Myocyte (in vitro differentiated cells): Measurements from ENCODE around the gene TBL2. TPM values are rescaled to one million over a fixed set of nuclear protein-coding genes. Genes with fewer than 3 reads are reported as not detected.
"Not testable (repeated sequence)": the region's sequence is repeated elsewhere in the genome, so short reads cannot be mapped to it uniquely, and the experiment has no call there.

ENCODE experiments used
- DNase-seq: peaks from one replicate; pipeline ENCODE4 v3.0.0-alpha.2; 2012; ENCODE audit warnings: low read depth
- total RNA-seq: library from RNA; depleted of rRNA; stranded (reverse); fragments of >200 nt; gene quantifications from 2 replicates; pipeline ENCODE4 v1.2.3, GENCODE V29; 2014

Gene TBL2
- total RNA-seq, 1 donor from 2014 or later, result 82.0 TPM

- DNase-seq, result no peak
Observed at GRCh38 chr7:73537051-73537450, 41.3 kb downstream of the TBL2 start.

DNA sequence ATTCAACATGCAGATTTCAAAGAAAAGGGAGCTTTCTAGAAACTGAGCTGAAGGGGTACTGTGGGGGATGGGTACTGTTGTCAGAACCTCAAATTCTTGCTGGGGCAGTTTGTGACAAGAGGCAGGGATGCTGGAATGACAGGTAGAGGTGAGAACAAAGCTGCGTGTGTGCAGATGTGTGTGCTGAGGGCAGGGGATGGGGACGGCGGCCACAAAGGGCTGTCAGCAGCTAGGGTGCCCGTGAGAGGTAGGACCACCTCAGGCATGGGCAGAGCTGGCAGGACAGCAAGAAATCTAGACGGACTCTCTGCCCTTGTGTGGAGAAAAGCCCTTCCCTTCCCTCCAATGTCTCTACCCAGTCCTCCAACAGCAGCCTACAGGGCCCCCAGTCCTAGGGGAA is 41.9 kb downstream of the TBL2 start:
- no peak for DNase-seq

DNA sequence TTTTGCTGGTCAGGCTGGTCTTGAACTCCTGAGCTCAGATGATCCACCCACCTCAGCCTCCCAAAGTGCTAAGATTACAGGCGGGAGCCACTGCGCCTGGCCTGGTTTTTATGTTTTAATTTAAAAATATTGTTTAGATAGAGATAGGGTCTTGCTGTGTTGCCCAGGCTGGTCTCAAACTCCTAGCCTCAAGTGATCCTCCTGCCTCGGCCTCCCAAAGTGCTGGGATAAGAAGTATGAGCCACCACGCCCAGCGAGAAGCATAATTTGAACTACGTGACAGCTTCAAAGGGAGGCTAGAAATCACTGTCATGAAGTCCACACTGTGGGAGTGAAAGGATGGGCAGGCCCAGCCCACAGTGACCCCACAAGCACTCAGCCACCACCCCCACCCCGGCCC is 42.5 kb downstream of the TBL2 start:
- not testable (repeated sequence) for DNase-seq

- no peak for DNase-seq
Observed at GRCh38 chr7:73533742-73534141, 44.6 kb downstream of the TBL2 start.

- DNase-seq, result no peak
Observed at GRCh38 chr7:73532224-73532623, 46.2 kb downstream of the TBL2 start.

- no peak for DNase-seq
Observed at GRCh38 chr7:73530800-73531199, 47.6 kb downstream of the TBL2 start.

GRCh38 chr7:73526896-73527821 is 51.2 kb downstream of the TBL2 start:
- DNase-seq, result peak; percentile 46

DNA sequence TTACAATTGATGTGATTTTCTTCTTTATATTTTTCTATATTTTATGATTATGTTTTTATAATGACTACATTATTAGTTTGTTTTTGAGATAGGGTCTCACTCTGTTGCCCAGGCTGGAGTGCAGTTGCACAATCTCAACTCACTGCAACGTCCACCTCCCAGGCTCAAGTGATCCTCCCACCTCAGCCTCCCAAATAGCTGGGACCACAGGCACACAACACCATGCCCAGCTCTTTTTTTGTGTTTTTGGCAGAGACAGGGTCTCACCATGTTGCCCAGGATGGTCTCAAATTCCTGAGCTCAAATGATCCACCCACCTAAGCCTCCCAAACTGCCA is 52.3 kb downstream of the TBL2 start:
- not testable (repeated sequence) for DNase-seq

- DNase-seq, result peak; percentile 100
Observed at GRCh38 chr7:73522105-73522872, 56.1 kb downstream of the TBL2 start, which contains the start of gene BAZ1B. TSS of gene BAZ1B (minus strand) at chr7:73522293. CDS start at chr7:73521933, 360 bp downstream.

- DNase-seq, result peak; percentile 69
Observed at GRCh38 chr7:73521636-73522104, 56.7 kb downstream of the TBL2 start.

- peak; percentile 27 for DNase-seq
Observed at GRCh38 chr7:73520673-73521635, 57.4 kb downstream of the TBL2 start.

DNA sequence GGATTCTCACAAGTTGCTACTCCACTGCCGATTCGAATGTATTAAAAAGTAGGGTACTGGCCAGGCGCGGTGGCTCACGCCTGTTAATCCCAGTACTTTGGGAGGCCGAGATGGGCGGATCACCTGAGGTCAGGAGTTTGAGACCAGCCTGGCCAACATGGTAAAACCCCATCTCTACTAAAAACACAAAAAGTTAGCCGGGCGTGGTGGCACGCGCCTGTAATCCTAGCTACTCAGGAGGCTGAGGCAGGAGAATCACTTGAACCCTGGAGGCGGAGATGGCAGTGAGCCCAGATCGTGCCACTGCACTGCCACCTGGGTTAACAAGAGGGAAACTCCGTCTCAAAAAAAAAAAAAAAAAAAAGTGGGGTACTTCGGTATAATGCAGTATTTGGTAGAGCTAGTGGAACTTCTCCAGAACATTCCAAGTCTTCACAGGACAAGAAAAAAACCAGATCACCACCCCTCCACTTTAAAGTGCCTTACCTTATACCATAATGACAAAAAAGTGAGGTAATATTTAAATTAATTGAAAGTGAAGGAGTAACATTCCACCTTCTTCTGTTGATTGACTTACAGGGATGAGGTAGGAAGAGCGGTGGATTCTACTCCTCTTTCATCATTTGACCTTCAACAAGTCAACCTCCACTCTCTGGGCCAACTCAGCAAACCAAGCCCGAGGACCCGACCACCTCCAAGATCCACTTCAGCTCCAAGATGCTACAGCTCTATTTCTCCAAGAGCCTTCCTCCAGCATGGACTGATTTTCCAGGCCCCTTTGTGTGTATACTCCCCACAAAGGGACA is 58.3 kb downstream of the TBL2 start:
- DNase-seq, result no peak

DNA sequence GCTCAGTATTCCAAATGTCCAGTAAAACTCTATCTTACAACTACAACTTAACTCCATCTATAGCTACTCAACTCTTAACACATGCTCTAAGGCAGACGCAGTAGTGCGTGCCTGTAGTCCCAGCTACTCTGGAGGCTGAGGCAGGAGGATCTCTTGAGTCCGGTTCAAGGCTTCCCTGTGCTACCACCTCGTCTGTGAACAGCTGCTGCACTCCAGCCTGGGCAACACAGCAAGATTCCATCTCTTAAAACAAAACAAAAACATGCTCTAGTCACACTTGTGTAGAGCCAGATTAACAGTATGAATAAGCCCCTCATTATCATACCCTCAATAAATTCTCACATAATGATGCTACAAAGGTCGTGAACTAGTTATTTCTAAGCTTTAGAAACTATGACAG is 59.9 kb downstream of the TBL2 start:
- no peak for DNase-seq

Other genes starting within 250 kb of the TBL2 start
- 23.2 and 34.8 TPM in 2 replicates for gene FZD9, start 144.8 kb downstream of the TBL2 start, total RNA-seq
- gene BAZ1B, start 56.3 kb downstream of the TBL2 start, total RNA-seq, result 70.0 and 76.7 TPM in 2 replicates
- 69.4 and 83.5 TPM in 2 replicates for gene BCL7B, start 20.9 kb downstream of the TBL2 start, total RNA-seq
- gene MLXIPL, start 45.9 kb upstream of the TBL2 start, total RNA-seq, result 10.6 and 18.6 TPM in 2 replicates
- gene VPS37D, start 89.3 kb upstream of the TBL2 start, total RNA-seq, result 5.7 and 6.1 TPM in 2 replicates
- gene DNAJC30, start 104.9 kb upstream of the TBL2 start, total RNA-seq, result 4.9 and 6.1 TPM in 2 replicates
- gene BUD23, start 105.0 kb upstream of the TBL2 start, total RNA-seq, result 79.6 and 81.0 TPM in 2 replicates
- gene STX1A, start 141.1 kb upstream of the TBL2 start, total RNA-seq, result 19.3 and 21.6 TPM in 2 replicates
- gene ABHD11, start 160.2 kb upstream of the TBL2 start, total RNA-seq, result 11.7 and 16.4 TPM in 2 replicates
- gene CLDN3, start 191.7 kb upstream of the TBL2 start, total RNA-seq, result not detected in 2 replicates